Kidney (tissue), 14 donors: ENCODE measurements around the gene POLE4. TPM values are rescaled to one million over a fixed set of nuclear protein-coding genes. Genes with fewer than 3 reads are reported as not detected.

Experiments
- DNase-seq, 5 donors: peaks; one replicate each; pipeline ENCODE4 v3.0.0-alpha.2; 2013 to 2020
- FAIRE-seq: peaks from 2 replicates; lab custom pipeline; 2012; peaks lifted over from hg19 to GRCh38; lab: Jason Lieb, UNC
- H3K27ac ChIP-seq, 2 donors: one replicate each; pipeline ENCODE4 v1.7.0; 2013; ENCODE audit warnings: low read depth in 2 of 2, low read length in 2 of 2, inconsistent platforms in 1 of 2
- H3K27me3 ChIP-seq: one replicate; pipeline ENCODE4 v1.7.1; 2013; ENCODE audit warnings: low read length, inconsistent platforms; ENCODE audit not compliant: control insufficient read depth, insufficient read depth
- H3K36me3 ChIP-seq, 3 donors: one replicate each; pipeline versions ENCODE4 v1.7.0 to v1.7.1; 2013; ENCODE audit warnings: low read length in 3 of 3, control low read depth in 1 of 3, inconsistent platforms in 1 of 3; ENCODE audit not compliant: insufficient read depth in 3 of 3, control insufficient read depth in 2 of 3
- H3K4me1 ChIP-seq, 3 donors: one replicate each; pipeline versions ENCODE4 v1.7.0 to v1.7.1; 2013; ENCODE audit warnings: low read length in 3 of 3, inconsistent platforms in 1 of 3, low read depth in 1 of 3; ENCODE audit not compliant: control insufficient read depth in 2 of 3, insufficient read depth in 2 of 3
- H3K4me3 ChIP-seq, 3 donors: one replicate each; pipeline versions ENCODE4 v1.7.0 to v1.8.1; 2013; ENCODE audit warnings: low read length in 3 of 3, control low read depth in 1 of 3, inconsistent platforms in 1 of 3
- H3K9ac ChIP-seq, 3 donors: one replicate each; pipeline versions ENCODE4 v1.7.0 to v1.7.1; 2013; ENCODE audit warnings: low read length in 3 of 3, control low read depth in 1 of 3, inconsistent platforms in 1 of 3
- H3K9me3 ChIP-seq, 3 donors: one replicate each; pipeline versions ENCODE4 v1.7.0 to v1.7.1; 2013; ENCODE audit warnings: low read length in 3 of 3, control low read depth in 1 of 3, inconsistent platforms in 1 of 3; ENCODE audit not compliant: control insufficient read depth in 2 of 3, insufficient read depth in 1 of 3
- CTCF ChIP-seq: IDR thresholded peaks from 3 replicates; pipeline ENCODE4 v1.5.1; 2012; ENCODE audit warnings: mild to moderate bottlenecking, moderate library complexity, borderline replicate concordance; ENCODE audit not compliant: insufficient read depth; ENCODE audit errors: extremely low read depth
- intact Hi-C: fragments of 100-400 bp; cut with DNase I; formaldehyde crosslinking; loops from one replicate; pipeline ENCODE4 v1.11.1; 2022
- polyA plus RNA-seq: library from polyadenylated mRNA; stranded (reverse); fragments of 350-450 nt; fragmentation: Illumina TruSeq; extraction: RNeasy Lipid Tissue Mini Kit (QIAGEN cat#74804); gene quantifications from one replicate; pipeline ENCODE4 v1.2.3, GENCODE V29; 2014; ENCODE audit warnings: low read depth, low replicate concordance; ENCODE audit not compliant: insufficient read depth
- total RNA-seq: library from RNA; stranded (reverse); fragmentation: NEBNext Ultra II Directional; extraction: Animal tissue kit (Norgen Biotek cat#: 25700); gene quantifications from one replicate; pipeline ENCODE4 v1.2.1, GENCODE V29; 2021
- donor health status: control.
- donor health status: control.
- donor health status: control.
- donor health status: control.
- donor health status: control.
- donor health status: DM: yes; HTN: yes; CAD: no.
- donor health status: Normal renal cell carcinoma (clear cell type).

Gene POLE4
- total and polyA plus RNA-seq, 2 donors from 2014 or later: 54.3 to 122 TPM

- intact Hi-C loops: no loop called here
- FAIRE-seq: no peak
- no peaks in the 10 kb centered on the region for H3K4me1 ChIP-seq
Observed at GRCh38 chr2:74951211-74951754, 7.2 kb upstream of the POLE4 start.

GRCh38 chr2:74952575-74952974 is 5.9 kb upstream of the POLE4 start:
- no peak for TF ChIP-seq CTCF
- intact Hi-C loops: no loop called here
- Histone ChIP-seq H3K27ac (no peak overlapping the region), H3K9me3 (peaks cover 0 to 7% (median 0%) of the 10 kb centered on the region in 3 donors), H3K27me3 (no peaks in the 10 kb centered on the region), H3K4me1 (no peaks in the 10 kb centered on the region), H3K36me3 (no peaks in the 10 kb centered on the region), H3K4me3 (no peak overlapping the region), H3K9ac (no peak overlapping the region)
- FAIRE-seq: no peak
- no peak for DNase-seq

More at GRCh38 chr2:74951211-74951754, 7.2 kb upstream of the POLE4 start:
- H3K4me3 ChIP-seq: no peak overlapping the region
- no peak overlapping the region for H3K9ac ChIP-seq
- peaks cover 0 to 7% (median 0%) of the 10 kb centered on the region in 3 donors for H3K9me3 ChIP-seq
- peak in 1 of 5 donors; percentile 2 for DNase-seq
- TF ChIP-seq CTCF: no peak
- H3K27ac ChIP-seq: no peak overlapping the region
- no peaks in the 10 kb centered on the region for H3K27me3 ChIP-seq
- no peaks in the 10 kb centered on the region for H3K36me3 ChIP-seq

- no peak for FAIRE-seq
- peaks cover 0 to 4% (median under 1%) of the 10 kb centered on the region in 3 donors for H3K4me1 ChIP-seq
- no peak for TF ChIP-seq CTCF
- H3K4me3 ChIP-seq: no peak overlapping the region
- H3K27me3 ChIP-seq: no peaks in the 10 kb centered on the region
- no peak overlapping the region for H3K27ac ChIP-seq
- no peaks in the 10 kb centered on the region for H3K36me3 ChIP-seq
- H3K9me3 ChIP-seq: peaks cover 0 to 7% (median 0%) of the 10 kb centered on the region in 3 donors
- H3K9ac ChIP-seq: no peak overlapping the region
- DNase-seq: no peak
- intact Hi-C loops: no loop called here
Observed at GRCh38 chr2:74953796-74954499, 4.5 kb upstream of the POLE4 start.
